NCI-H82 treated with DMSO at 0.1 percent for 48 hours (cell line): ENCODE measurements around the gene ZCCHC7.

Source experiments
- DNase-seq: peaks from one replicate; lab custom pipeline; 2025; ENCODE audit not compliant: unreplicated experiment; lab: John Stamatoyannopoulos, UW

ZCCHC7 gene

GRCh38 chr9:37332578-37332977 is 212.2 kb downstream of the ZCCHC7 start:
- no peak for DNase-seq

- no peak for DNase-seq
Observed at GRCh38 chr9:37333288-37333687, 212.9 kb downstream of the ZCCHC7 start.

GRCh38 chr9:37335238-37335637 is 214.9 kb downstream of the ZCCHC7 start:
- DNase-seq, result no peak

GRCh38 chr9:37336150-37336549 is 215.8 kb downstream of the ZCCHC7 start:
- no peak for DNase-seq

GRCh38 chr9:37337301-37337890 is 217.0 kb downstream of the ZCCHC7 start:
- DNase-seq, result no peak

- DNase-seq, result no peak
Observed at GRCh38 chr9:37338218-37338617, 217.8 kb downstream of the ZCCHC7 start.

GRCh38 chr9:37339923-37340322 is 219.5 kb downstream of the ZCCHC7 start:
- no peak for DNase-seq

- no peak for DNase-seq
Observed at GRCh38 chr9:37340961-37341360, 220.6 kb downstream of the ZCCHC7 start.

- no peak for DNase-seq
Observed at GRCh38 chr9:37341704-37342103, 221.3 kb downstream of the ZCCHC7 start.

GRCh38 chr9:37342493-37342892 is 222.1 kb downstream of the ZCCHC7 start:
- DNase-seq, result no peak

- DNase-seq, result no peak
Observed at GRCh38 chr9:37342895-37343294, 222.5 kb downstream of the ZCCHC7 start.

- DNase-seq, result no peak
Observed at GRCh38 chr9:37343724-37344123, 223.3 kb downstream of the ZCCHC7 start.

GRCh38 chr9:37345038-37345437 is 224.7 kb downstream of the ZCCHC7 start:
- DNase-seq, result no peak

- DNase-seq, result no peak
Observed at GRCh38 chr9:37348917-37349316, 228.5 kb downstream of the ZCCHC7 start.

GRCh38 chr9:37350486-37351190 is 230.3 kb downstream of the ZCCHC7 start:
- no peak for DNase-seq

GRCh38 chr9:37353791-37354190 is 233.4 kb downstream of the ZCCHC7 start:
- DNase-seq, result no peak

- no peak for DNase-seq
Observed at GRCh38 chr9:37362430-37362829, 242.1 kb downstream of the ZCCHC7 start.

GRCh38 chr9:37363124-37363523 is 242.8 kb downstream of the ZCCHC7 start:
- no peak for DNase-seq

- no peak for DNase-seq
Observed at GRCh38 chr9:37364136-37364535, 243.8 kb downstream of the ZCCHC7 start.

- DNase-seq, result no peak
Observed at GRCh38 chr9:37364751-37365360, 244.5 kb downstream of the ZCCHC7 start.

- DNase-seq, result no peak
Observed at GRCh38 chr9:37369671-37370070, 249.3 kb downstream of the ZCCHC7 start.

GRCh38 chr9:37370282-37370681 is 249.9 kb downstream of the ZCCHC7 start:
- DNase-seq, result no peak
